HG02840 (cell line): Measurements from ENCODE around the gene CCDC40.
"Not testable (repeated sequence)": the region's sequence is repeated elsewhere in the genome, so short reads cannot be mapped to it uniquely, and the experiment has no call there.

Experiments
- ATAC-seq: cut with Tn5 transposase; IDR thresholded peaks from one replicate; pipeline ENCODE4 v1.9.1; 2021; ENCODE audit warnings: mild to moderate bottlenecking, moderate library complexity, moderate number of reproducible peaks; ENCODE audit not compliant: unreplicated experiment, low FRiP score

CCDC40 gene, protein sequence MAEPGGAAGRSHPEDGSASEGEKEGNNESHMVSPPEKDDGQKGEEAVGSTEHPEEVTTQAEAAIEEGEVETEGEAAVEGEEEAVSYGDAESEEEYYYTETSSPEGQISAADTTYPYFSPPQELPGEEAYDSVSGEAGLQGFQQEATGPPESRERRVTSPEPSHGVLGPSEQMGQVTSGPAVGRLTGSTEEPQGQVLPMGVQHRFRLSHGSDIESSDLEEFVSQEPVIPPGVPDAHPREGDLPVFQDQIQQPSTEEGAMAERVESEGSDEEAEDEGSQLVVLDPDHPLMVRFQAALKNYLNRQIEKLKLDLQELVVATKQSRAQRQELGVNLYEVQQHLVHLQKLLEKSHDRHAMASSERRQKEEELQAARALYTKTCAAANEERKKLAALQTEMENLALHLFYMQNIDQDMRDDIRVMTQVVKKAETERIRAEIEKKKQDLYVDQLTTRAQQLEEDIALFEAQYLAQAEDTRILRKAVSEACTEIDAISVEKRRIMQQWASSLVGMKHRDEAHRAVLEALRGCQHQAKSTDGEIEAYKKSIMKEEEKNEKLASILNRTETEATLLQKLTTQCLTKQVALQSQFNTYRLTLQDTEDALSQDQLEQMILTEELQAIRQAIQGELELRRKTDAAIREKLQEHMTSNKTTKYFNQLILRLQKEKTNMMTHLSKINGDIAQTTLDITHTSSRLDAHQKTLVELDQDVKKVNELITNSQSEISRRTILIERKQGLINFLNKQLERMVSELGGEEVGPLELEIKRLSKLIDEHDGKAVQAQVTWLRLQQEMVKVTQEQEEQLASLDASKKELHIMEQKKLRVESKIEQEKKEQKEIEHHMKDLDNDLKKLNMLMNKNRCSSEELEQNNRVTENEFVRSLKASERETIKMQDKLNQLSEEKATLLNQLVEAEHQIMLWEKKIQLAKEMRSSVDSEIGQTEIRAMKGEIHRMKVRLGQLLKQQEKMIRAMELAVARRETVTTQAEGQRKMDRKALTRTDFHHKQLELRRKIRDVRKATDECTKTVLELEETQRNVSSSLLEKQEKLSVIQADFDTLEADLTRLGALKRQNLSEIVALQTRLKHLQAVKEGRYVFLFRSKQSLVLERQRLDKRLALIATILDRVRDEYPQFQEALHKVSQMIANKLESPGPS

DNA sequence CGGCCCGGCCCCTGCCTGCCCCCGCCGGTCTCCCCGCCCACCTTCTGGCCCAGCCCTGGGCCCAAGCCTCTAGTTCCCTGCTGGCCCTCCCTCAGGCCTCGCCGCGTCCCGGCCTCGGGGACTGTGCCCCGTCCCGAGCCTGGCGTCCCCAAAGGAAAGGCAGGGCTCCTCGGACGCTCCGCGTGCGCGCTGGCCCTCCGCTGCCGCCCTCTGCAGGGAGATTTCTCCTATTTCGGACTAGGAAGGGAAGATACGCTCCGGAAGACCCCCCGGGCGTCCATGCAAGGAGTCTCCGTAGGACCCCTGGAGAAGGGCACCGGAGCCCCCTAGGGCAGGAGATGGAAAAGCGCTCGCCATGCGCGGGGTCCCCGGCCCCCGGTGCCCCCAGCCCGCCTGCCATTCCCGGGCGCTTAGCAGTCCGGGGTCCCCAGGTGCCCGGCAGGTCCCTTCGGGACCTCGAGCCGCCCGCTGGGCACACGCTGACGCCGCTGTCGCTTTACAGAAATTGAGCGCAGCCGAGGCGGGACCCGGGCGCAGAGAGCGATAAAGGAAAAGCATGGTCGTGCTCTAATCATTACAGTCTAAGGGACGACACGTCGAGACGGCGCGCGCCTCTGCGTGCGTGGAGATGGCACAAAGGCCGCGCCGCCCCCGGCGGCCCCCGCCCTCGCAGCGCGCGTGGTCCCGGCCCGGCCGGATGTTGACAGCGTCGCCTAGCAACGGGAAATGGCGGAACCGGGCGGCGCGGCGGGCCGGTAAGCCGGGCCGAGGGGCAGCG is at the start of gene CCDC40:
CCDC40 (plus strand) TSS at position 706 of the 778 bp plus-strand sequence; CDS start at position 727, 21 bp downstream.
- no peak for ATAC-seq

DNA sequence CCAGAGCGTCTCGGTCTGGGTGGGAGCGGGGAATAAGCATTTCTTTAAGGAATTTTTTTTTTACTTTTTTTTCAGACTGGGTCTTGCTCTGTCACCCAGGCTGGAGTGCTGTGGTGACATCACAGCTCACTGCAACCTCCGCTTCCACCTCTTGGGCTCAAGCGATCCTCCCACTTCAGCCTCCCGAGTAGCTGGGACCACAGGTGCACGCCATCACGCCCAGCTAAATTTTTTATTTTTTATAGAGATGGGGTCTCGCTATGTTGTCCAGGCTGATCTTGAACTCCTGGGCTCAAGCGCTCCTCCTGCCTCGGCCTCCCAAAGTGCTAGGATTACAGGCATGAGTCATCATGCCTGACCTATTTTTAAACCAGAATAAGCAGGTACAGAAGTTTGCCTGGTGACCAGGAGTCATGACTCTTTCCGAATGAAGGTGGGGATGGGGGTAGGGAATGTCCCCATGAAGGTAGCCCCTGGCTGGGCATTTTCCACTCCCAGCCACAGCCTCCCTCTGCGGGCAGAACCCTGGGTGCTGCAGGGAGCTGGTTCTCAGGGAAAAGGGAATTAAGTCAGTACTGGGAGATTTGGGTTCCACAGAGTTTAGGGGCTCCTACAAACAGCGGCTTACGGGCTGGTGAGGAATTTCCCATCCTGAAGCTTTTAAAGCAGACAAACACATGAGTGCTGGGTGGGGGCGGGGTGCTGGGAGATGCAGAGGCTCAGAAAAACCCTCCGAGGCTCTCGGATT is 49.1 kb upstream of the CCDC40 start:
- ATAC-seq, result no peak

DNA sequence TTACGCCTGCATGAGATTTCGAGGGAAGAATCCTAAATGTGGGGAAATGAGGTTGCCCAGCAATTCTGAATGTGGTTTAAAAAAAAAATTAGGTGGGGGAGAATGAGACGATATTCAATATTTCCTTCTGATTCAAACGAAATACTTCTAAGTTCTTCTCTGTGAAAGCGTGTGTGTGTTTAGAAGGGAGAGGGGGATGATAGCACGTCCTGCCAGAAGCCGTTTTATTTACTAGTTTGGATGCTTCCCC is 48.6 kb upstream of the CCDC40 start:
- no peak for ATAC-seq

DNA sequence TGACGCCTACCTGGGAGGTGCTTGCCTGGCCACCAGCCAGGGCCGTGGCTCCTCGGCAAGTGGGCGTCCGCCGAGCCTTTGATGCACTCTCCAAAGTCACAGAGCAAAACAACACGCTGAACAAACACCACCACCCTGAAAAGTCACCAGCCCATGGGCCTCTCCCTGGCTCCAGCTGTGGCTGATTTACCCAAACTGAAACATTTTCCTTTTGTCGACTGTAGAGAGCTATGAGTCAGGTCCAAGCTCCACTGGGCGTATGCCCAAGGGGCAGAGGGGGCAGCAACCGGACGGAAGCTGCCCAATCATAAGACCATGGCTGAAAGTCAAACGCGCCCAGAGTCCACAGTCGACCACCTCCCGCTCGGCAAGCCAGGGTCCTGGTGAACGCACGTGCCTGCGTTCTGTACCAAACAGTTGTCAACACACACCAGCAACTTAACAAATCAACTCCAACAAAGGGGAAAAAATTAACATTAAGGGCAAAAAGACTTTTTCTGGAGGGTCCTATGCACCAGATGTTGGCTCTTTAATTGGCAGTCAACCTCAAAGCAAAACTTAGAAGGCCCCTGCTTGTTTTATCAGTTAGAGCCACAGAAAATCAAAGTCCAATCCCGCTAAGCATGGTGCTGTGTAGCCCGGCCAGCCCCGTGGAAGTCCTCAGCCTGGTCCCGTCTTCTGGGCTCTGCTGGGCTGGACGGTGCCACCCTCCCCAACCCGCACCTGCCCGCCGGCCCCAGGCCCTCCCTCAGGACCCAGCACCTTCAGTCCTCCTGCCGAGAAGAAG is 48.1 kb upstream of the CCDC40 start:
- no peak for ATAC-seq

DNA sequence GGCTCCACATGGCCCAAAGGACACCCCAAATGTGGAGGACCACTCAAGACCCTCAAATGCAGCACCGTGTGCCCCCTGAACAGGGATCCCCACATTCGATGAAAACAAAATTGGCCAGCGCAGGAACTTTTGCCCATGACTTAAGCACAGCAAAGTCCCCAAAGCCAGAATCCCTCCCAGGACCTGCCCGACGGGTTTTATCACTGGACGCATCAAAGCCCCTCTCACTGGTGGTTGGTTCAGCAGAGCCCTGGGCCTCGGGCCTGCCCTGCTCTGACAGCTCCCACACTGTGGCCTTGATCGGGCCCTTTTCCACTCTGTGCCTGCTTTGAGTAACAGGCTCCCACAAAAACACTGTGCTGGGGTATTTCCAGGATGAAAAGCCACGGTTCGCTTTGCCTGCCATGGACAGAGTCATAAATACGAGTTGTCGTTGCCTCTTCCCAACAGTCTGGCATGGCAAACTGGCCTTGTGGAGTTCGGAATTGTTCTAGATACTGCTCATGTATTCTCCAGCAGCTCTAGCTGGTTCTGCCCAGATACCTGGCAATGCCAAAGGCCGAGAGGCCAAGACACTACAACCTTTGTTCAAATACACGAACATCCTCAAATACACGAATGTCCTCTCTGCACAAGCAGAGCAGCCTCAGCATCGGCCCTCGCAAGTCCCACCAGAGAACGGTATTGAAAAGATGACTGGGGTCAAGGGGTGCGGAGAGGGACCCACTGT is 47.2 kb upstream of the CCDC40 start:
- ATAC-seq, result no peak

DNA sequence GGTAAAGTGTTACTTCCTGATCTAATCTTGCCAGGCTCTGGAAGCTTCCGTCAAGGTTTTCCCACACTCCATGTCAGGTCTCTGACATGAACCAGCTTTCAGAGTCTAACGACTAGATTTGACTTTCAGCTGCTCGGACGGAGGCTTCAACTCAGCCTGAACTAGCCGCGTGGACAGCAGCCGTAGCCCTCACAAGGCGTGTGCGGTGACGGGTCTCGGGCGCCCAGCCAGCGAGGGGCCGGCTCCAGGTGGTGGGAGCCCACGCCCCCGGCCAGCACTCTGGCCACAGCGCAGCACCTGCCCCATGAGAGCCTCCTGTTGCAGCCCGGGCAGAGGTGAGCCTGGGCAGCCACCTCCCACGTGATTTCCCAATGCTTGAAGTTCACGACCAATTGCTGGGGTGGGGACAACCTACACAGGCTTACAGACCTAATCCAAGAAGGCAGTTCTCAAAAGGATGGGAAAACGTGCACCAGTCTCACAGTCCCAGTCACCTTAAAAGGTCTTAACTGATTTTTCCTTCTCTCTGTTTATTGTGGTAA is 46.3 kb upstream of the CCDC40 start:
- no peak for ATAC-seq

DNA sequence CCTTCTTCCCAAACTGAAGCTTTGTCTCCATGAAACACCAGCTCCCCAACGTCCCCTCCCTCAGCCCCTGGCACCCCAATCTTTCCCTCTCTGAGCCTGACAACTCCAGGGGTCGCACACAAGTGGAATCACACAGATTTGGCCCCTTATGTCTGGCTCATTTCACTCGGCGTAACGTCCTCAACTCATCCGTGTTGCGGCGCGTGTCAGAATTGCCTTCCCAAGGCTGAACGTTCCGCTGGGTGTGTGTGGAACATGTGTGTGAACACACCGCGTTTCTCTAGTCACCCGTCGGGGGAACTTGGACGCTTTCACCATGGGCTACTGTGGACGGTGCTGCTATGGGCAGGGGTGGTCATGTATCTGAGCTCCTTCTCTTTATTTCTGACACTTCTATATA is 45.7 kb upstream of the CCDC40 start:
- ATAC-seq, result no peak

DNA sequence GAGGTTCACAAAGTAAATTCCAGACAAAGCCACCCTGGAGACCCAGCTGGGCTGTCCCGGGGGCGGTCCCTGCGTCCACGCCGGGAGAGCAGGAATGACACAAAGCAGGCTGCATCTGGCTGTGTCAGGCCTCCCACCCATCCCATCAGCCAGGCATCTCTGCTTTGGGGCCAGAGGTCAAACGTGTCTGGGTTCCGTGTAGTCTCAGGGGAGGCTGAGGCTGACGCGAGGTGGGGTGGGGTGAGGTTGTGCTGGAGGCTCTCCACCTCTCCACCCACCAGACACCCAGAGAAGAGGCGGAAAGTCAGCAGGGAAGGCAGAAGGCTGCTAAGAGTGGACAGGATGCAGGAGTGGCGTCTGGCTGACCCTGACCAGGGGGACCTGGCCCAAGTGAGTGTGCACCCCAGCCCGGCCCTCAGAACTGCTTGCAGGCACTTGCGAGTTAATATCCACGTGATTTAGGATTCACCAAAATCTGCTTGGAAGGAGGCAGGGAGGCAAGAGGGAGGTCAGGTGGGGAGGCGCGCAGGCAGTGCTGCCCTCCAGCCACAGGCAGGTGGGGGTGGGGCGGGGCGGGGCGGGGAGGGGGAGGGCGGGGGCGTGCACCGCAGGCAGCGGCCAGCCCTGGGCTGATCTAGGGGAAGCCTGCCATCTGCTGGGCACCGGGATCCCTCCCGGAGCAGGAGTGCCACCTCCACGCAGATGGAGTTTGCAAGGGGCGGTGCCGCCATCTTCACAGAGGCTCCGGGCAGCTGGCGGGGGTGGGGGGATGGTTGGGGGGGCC is 45.1 kb upstream of the CCDC40 start:
- ATAC-seq, result no peak

DNA sequence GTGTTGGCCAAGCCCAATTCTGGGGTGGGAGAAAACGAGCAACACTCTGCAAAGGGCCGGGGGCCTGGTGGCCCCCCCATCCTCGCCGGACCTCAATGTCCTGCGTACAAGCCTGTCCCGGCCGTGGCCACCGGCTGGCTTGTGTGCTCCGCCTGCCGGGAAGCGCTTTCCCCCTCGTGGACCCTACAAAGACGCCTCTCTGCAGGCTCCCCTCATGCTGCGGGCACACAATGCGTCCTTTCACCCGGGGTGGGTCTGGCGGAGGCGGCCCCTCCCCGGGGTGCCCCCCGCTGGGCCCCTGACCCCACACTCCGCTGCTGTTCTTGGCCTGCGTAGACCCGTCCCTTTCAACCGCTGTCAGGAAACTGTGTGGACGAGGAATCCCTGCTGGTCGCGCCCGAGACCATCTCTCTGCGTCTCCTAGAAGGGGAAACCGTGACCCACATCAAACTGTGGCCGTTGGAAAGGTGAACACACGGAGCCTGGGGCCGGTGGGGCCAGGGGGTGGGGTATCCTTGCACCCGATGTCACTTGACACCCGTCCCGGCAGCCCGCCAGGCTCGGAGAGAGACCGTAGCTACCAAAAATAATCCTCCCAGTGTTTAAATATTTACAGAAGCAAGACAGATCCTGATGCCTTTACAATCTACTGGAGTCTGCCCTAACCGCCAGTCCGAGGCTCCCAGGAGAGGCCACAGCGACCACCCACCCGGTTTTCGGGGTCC is 44.4 kb upstream of the CCDC40 start:
- no peak for ATAC-seq

DNA sequence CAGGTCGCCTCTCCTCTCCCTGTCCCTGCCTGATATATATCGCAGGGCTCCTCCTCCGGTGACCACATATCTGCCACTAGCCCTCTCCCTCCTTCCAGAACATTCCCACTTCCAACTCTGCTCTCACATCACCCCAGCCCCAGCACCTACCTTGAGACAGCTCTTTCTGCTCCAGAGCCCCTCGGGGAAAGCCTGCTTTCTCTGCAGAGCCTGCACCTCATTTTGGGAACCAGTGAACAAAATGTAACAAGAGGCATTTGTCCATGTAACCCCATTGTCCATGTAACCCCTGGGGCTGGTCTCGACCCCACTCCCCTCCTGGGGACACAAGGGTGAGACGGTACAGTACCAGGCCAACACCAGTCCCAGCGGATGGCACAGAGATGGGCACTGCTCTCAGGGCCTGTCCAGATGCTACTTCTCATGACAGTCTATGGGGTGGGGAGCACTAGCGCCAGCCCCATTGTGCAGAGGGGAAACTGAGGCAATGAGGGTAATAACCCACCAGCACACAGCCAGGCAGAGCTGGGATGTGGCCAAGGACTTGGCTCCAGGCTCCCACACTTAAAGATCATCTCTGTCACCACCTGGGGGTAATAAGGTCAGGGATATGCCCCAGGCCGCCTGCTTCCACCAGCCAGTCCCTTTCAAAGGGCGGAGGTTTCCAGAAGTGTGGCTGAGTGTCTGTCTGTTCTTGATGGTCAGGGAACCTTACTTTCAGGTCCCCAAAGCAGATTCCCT is 43.6 kb upstream of the CCDC40 start:
- no peak for ATAC-seq

DNA sequence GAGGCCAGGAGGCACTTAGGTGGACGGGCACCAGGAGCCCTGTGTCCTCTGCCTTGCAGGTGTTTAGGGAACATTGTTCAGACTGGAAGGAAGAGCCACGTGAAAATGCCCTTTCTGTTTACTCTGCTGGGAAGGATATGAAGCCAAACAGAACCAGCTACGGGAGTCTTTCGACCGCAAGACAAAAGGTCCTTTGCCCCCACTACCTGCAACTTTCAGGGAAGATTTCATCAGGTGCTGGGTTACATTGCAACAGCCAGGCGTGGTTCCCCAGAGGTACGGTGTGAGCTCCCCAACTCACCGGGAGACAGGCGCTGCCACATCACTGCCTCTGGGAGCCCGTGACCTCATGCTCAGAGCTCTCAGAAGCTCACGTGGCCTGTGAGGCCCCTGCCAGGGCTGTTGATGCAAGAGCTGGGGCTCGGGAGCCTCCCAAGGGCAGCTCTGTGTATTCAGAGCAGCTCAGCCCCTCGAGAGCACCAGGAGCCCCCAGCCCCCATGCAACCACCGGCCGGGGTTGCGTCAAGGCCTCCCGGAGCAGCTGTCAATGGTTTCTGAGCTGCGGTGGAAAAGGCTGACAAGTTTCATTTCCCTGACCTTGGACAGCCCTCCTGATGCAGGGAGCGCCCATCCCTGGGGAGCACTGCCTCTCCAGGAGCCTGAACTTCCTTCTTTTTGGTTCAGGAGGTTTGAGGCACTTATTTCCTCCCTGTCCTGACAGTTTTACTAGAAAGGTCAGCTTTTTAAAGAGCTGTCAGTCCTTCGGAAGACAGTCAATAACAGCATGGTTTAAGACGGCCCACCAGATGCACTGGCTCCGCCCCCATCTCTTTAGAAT is 42.8 kb upstream of the CCDC40 start:
- no peak for ATAC-seq

DNA sequence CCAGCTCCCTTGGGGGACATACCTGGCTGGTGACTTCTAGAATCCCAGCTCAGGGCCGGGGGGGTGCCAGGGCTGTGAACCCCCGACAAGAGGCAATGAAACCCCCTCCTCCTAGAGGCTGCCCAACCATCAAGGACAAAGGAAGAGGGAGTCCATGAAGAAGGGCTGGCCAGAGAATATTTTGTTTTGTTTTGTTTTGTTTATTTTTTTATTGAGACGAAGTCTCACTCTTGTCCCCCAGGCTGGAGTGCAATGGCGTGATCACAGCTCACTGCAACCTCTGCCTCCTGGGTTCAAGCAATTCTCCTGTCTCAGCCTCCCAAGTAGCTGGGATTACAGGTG is 42.2 kb upstream of the CCDC40 start:
- ATAC-seq, result not testable (repeated sequence)

DNA sequence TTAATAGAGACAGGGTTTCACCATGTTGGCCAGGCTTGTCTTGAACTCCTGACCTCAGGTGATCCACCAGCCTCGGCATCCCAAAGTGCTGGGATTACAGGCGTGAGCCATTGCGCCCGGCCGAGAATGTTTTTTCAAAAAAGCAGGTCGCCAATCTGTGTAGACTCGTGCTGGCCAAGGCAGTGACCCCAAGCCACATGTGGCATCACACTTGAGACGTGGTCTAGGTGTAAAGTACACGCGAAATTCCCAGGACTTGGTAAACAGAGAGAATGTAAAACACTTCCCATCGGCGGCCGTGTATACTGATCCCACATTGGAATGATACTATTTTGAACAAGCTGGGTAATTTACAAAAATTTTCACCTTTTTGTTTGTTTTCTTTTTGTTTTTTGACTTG is 41.8 kb upstream of the CCDC40 start:
- no peak for ATAC-seq

DNA sequence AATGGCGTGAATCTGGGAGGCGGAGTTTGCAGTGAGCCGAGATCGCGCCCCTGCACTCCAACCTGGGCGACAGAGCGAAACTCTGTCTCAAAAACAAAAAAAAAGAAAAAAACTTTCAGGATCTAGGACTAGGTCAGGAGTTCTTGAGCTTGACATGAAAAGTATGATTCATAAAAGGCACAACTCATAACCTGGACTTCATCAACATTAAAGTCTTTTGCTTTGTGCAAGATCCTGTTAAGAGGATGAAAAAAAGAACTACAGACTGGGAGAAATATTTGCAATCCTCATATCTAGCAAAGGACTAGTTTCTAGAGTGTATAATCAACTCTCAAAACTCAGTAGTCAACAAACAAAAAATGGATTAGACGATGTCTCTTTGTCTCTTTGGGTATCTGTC is 40.7 kb upstream of the CCDC40 start:
- no peak for ATAC-seq

DNA sequence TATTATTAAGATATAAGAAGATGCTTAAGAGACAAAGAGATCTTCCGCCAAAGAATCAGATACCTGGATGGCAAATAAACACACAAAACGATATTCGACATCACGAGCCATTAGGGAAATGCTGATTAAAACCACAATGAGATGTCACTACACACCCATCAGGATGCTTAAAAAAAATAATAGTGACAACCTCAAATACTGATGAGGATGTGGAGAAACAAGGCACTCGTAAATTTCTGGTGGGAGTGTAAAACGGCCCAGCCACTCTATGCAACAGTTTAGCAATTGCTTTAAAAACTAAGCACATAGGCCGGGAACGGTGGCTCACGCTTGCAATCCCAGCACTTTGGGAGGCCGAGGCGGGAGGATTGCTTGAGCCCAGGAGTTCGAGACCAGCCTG is 40.2 kb upstream of the CCDC40 start:
- ATAC-seq, result no peak
